Activated CD4-positive, alpha-beta T cell treated with anti-CD3 and anti-CD28 coated beads, Interleukin-2, amount 50 U/mL, for 24 hours (primary cell): ENCODE results near the gene PRKCE.

Source experiments
- DNase-seq, 2 donors: peaks; one replicate each; pipeline ENCODE4 v3.0.0-alpha.2; 2020; ENCODE audit warnings: low read depth in 1 of 2, low spot score in 1 of 2

Gene PRKCE

GRCh38 chr2:45631319-45631718, 20.2 kb upstream of the PRKCE start:
- DNase-seq: no peak

GRCh38 chr2:45631955-45632354, 19.5 kb upstream of the PRKCE start:
- no peak for DNase-seq

DNA sequence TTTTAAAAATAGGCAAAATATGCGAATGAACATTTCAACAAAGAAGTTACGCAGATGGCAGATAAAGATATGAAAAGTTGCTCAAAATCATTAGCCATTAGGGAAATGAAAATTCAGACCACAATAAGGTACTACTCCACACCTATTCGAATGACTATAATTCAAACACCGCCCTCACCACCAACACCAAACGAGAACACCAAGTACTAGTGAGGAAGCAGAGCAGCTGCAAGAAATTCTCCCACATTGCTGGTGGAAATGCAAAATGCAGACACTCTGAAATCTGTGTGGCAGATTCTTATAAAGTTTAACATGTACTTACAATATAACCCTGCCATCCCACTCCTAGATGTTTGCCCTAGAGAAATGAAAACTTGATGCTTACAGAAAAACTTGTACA, 17.3 kb upstream of the PRKCE start:
- no peak for DNase-seq

- no peak for DNase-seq
Observed at GRCh38 chr2:45636008-45636407, 15.5 kb upstream of the PRKCE start.

GRCh38 chr2:45637440-45637839, 14.0 kb upstream of the PRKCE start:
- no peak for DNase-seq

DNA sequence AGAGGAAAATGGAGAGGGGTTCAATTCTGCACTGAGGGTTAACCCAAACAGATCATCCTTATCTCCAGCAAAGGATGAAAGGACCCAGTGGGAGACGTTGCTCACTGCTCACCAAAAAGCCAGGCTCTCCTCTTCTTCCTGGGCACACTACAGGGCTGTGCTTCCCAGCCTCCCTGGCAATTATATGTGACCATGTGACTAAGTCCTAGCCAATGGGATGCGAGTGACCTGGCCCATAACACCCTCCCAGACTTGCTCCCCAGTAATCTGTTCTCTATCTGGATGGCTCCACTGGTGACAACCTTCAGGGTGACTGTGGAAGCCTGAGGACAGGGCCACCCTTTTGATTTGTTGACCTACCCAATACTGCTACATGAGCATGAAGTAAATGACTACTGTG, 10.9 kb upstream of the PRKCE start:
- DNase-seq: no peak

GRCh38 chr2:45643095-45643494, 8.4 kb upstream of the PRKCE start:
- no peak for DNase-seq

- peak; percentile 40 to 64 for DNase-seq
Observed at GRCh38 chr2:45643543-45644542, 7.6 kb upstream of the PRKCE start.

DNA sequence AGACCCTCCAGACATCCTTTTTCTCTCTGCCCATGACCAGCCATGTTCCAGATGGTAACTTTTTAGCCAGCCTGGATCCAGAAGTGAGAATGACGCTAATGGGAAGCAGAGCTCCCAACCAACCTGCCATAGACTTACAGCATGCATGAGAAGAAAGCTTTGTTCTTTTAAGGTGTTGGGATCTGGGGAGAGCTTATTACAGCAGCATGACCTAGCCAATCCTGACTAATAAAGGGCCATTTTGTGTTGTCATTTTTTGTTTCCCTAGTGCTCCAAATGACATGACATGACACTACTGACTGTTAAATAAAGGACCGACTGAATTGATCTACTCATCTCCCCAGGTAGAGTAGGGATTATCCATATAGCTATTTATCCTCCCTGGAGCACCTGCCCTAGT, 5.2 kb upstream of the PRKCE start:
- DNase-seq: no peak

GRCh38 chr2:45647356-45647755, 4.1 kb upstream of the PRKCE start:
- no peak for DNase-seq

- DNase-seq: no peak
Observed at GRCh38 chr2:45647986-45648520, 3.4 kb upstream of the PRKCE start.

GRCh38 chr2:45648636-45649035, 2.8 kb upstream of the PRKCE start:
- no peak for DNase-seq

- no peak for DNase-seq
Observed at GRCh38 chr2:45649462-45649857, 2.0 kb upstream of the PRKCE start.

- peak; percentile 30 to 37 for DNase-seq
Observed at GRCh38 chr2:45649858-45650811, 1.3 kb upstream of the PRKCE start.

DNA sequence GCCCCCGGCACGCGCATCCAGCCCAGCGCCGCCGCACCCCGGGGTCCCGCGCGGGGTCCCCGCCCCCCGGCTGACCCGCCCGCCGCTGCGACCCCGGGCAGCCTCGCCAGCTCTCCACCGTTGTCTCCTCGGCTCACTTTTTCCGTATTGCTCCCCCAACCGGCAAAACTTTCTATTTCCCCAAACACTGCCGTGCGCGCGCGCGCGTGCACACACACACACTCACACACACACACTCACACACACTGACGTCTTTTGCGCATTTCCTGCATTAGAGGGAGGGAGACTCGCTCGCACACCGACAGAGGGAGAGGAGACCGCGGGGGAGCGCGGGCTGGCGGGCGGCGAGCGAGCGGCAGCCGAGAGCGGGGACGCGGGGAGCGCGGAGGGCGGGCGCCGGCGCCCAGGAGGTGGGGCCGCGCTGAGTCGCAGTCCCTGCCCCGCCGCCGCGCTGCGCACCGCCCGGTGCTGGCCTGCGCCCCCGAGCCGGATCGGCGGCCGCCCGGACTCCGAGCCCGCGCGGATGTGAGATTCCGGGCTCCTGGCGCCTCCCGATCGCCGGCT, 542 bp upstream of the PRKCE start:
- DNase-seq: peak; percentile 78 to 88

DNA sequence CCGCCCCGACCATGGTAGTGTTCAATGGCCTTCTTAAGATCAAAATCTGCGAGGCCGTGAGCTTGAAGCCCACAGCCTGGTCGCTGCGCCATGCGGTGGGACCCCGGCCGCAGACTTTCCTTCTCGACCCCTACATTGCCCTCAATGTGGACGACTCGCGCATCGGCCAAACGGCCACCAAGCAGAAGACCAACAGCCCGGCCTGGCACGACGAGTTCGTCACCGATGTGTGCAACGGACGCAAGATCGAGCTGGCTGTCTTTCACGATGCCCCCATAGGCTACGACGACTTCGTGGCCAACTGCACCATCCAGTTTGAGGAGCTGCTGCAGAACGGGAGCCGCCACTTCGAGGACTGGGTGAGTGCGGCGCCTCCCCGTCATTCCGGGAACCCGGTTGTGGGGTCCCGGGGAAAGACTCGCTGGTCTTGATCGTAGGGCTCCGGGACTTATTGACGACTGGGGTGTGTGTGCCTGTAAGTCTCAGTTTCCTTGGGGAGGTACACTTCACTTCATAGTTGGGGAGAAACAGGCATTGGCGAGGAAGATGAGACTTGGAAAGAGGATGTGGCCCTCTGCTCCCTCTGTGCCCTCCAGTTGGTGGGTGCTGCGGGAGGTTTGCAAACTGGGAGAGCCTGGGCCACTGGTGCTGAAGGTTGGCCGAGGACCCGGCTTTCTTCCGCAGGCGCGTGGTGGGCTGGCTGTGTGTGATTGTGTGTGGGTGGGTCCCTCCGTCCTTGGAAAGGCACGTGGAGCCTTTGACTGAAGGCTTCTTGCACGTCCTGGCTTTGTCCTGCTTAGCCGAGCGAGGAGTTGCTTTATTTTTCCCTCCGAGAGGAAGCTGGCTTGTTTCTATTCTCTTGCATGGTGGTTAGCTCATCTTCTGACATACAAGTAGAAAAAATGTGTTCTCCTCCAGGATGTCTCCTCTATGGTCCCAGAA, 886 bp downstream of the PRKCE start:
- DNase-seq: peak in 1 of 2 donors; percentile 7

DNA sequence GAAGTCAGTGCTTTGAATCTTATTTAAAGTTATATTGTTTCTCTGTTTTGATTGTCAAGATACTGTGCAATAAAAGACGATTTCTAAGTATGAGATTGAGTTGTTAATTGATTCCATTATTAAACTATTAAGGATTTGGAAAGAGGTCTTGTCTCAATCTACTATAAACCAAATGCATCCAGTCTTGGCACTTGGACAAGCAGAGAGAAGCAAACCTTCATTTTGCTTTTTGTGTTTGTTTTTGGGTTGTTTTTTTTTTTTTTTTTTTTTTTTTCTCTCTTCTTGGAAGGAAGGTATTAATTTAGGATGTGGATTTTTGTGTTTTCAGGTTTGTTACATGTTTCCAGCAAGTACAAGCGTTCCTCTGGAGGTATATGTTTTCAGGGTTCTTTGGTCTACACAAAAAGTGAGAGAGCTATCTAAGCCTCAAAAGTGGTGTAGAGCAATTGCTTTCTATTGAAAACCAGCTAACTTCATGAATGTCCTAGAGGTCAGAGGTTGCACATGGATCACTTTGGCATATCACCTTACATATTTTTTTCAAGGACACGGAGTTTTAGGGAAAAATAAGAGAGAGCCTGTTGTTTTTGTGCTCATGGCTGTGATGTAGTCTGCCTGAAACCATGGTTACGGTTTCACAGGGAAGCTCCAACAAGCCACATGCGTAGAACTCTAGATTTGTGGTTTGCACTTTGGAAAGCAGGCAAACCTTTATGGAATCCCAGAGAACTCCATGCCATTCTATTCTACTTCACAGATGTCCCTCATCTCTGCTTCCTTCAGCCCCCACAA, 1.8 kb downstream of the PRKCE start:
- DNase-seq: no peak

GRCh38 chr2:45654250-45654649, 2.8 kb downstream of the PRKCE start:
- no peak for DNase-seq

DNA sequence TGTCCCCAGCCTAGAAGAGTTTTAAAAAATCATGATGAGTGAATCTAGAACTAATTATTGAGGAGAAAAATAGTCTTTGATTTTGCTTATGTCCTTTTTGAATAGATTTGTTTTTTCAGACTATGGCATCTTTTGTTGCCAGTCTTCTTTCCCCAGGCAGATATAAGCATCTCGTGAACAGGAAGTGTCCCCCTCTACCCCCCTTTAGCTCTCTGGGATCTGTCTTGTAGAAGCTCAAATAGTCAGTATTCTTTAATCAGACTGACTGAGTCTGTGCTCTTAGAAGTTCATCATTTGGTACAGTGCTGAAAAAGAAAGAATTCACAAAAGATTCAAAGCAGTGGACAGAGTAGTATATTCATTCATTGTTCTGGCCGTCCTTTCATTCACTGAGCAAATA, 10.4 kb downstream of the PRKCE start:
- DNase-seq: no peak
